Activated CD4-positive, alpha-beta memory T cell treated with anti-CD3 and anti-CD28 coated beads for 36 hours (primary cell): Measurements from ENCODE around the gene CLTB. TPM values are rescaled to one million over a fixed set of nuclear protein-coding genes. Genes with fewer than 3 reads are reported as not detected.
"Not testable (repeated sequence)": the region's sequence is repeated elsewhere in the genome, so short reads cannot be mapped to it uniquely, and the experiment has no call there.

Experiments
- CTCF ChIA-PET: fragments of 350-600 bp; sonication (Branson Sonifier 250); formaldehyde crosslinking; loops from one replicate; lab custom pipeline; 2021; ENCODE audit warnings: antibody characterized with exemption, inconsistent platforms; lab: Charles Lee
- POLR2A ChIA-PET: fragments of 350-600 bp; sonication (Branson Sonifier 250); formaldehyde crosslinking; loops from one replicate; lab custom pipeline; 2021; ENCODE audit warnings: antibody characterized with exemption; lab: Charles Lee
- DNase-seq: peaks from one replicate; pipeline ENCODE4 v3.0.0-alpha.2; 2020
- H3K27ac Mint-ChIP-seq: one replicate; pipeline ENCODE4 v1.8.0; 2021; ENCODE audit warnings: mixed read lengths
- H3K27me3 Mint-ChIP-seq: one replicate; pipeline ENCODE4 v1.8.0; 2021; ENCODE audit warnings: mixed read lengths
- H3K36me3 Mint-ChIP-seq: one replicate; pipeline ENCODE4 v1.8.0; 2021; ENCODE audit warnings: mixed read lengths
- H3K4me1 Mint-ChIP-seq: one replicate; pipeline ENCODE4 v1.8.0; 2021; ENCODE audit warnings: low read depth, mixed read lengths
- H3K4me3 Mint-ChIP-seq: one replicate; pipeline ENCODE4 v1.8.0; 2021; ENCODE audit warnings: mild to moderate bottlenecking, mixed read lengths
- H3K9me3 Mint-ChIP-seq: one replicate; pipeline ENCODE4 v1.8.0; 2021; ENCODE audit warnings: mixed read lengths
- intact Hi-C: fragments of 100-400 bp; cut with micrococcal nuclease; formaldehyde crosslinking; loops from one replicate; pipeline ENCODE4 v1.15.1; 2023
- total RNA-seq, 2 experiments: library from RNA; stranded (reverse); gene quantifications; one replicate each; pipeline ENCODE4 v1.2.3, GENCODE V29; 2021

CLTB gene
- total RNA-seq, 2 experiments from 2014 or later, result 51.5 to 57.0 TPM

DNA sequence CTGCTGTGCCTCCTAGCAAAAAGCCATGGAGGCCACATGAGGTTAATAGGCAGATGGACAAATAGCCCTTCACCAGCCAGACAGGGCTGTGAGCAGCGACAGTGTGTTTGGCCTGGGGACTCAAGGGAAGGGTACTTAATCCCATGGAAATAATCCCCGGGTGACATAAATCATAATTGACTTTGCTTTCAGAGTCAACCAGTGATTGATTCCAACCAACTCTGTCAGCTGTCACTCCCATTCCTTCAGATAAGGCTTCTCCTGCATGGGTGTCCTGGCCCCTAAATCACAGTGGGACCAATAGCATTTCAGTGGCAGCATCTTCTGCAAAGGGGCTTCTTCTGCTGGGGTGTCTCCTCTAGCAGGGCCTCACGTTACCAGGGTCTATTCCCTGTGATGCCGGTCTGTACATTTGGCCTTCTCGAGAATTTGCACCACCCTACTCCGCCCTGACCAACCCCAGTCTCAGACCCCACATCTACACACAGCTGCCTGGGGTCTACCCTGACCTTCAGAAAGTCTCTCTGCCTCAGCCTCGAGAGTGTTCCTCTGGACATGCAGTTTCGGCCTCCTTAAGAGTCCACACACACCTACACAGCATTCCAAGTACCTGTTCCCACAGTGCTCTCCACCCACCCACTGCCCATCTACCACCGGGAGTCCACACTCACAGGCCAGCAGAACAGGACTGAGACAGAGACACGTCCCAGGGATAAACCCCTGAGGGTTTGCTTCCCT is 3.7 kb downstream of the CLTB start:
- intact Hi-C loops, result no loop called here
- POLR2A ChIA-PET, result no interaction called here
- Mint-ChIP-seq H3K4me3 (no peak overlapping the region), H3K36me3 (peaks cover 6% of the 10 kb centered on the region), H3K4me1 (peaks cover 39% of the 10 kb centered on the region), H3K9me3 (no peaks in the 10 kb centered on the region), H3K27me3 (no peaks in the 10 kb centered on the region), H3K27ac (no peak overlapping the region)
- no peak for DNase-seq
- CTCF ChIA-PET, result interaction anchor here (1.1 kb wide), 1 partner anchor 683 kb away, joined by 3 read pairs; no protein-coding TSS in a partner anchor

GRCh38 chr5:176410486-176411180 is 5.7 kb downstream of the CLTB start:
- H3K4me3 Mint-ChIP-seq, result no peak overlapping the region
- POLR2A ChIA-PET, result no interaction called here

DNA sequence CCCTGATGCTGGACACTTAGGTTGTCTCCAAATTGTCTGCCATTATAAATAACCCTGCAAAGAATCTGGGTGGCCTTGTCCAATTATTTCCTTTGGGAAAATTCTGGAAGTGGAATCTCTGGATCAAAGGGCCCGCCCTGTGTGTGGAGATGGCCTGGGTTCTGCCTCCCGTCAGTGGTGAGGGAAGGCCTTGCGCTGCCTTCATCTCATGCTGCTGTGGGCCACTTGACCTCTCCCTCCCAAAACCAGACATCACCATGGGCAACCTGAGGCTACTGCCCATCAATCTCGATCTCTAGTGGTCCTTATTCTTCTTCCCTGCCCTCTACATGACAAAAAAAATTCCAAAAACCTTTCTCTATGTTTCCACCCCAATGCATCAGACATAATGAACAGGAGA is 6.6 kb downstream of the CLTB start:
- no peaks in the 10 kb centered on the region for H3K27me3 Mint-ChIP-seq
- POLR2A ChIA-PET, result no interaction called here
- peaks cover 23% of the 10 kb centered on the region for H3K4me1 Mint-ChIP-seq
- peaks cover 6% of the 10 kb centered on the region for H3K36me3 Mint-ChIP-seq
- no peaks in the 10 kb centered on the region for H3K9me3 Mint-ChIP-seq
- DNase-seq, result no peak
- no peak overlapping the region for H3K27ac Mint-ChIP-seq
- no peak overlapping the region for H3K4me3 Mint-ChIP-seq
- CTCF ChIA-PET, result no interaction called here
- intact Hi-C loops, result no loop called here

More at GRCh38 chr5:176410486-176411180, 5.7 kb downstream of the CLTB start:
- no peak for DNase-seq
- Mint-ChIP-seq H3K9me3 (no peaks in the 10 kb centered on the region), H3K27me3 (no peaks in the 10 kb centered on the region), H3K27ac (no peak overlapping the region), H3K4me1 (peaks cover 31% of the 10 kb centered on the region), H3K36me3 (peaks cover 6% of the 10 kb centered on the region)
- CTCF ChIA-PET, result interaction anchor here (0.6 kb wide), 1 partner anchor 661 kb away, joined by 3 read pairs; no protein-coding TSS in a partner anchor
- intact Hi-C loops, result no loop called here

DNA sequence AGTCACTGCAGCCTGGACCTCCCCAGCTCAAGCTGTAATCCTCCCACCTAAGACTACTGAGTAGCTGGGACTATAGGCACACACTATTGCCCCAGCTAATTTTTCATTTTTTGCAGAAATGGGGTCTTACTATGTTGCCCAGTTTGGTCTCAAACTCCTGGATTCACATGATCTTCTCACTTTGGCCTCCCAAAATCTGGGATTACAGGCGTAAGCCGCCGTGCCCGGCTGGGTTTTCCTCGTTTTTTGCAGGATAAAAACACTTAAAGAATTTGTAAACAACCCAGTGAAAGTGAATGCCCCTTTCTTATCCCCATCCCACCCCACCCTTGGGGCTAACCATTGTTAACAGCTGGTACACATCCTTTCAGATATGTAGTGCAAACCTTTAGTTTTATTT is 7.7 kb downstream of the CLTB start:
- no peak overlapping the region for H3K27ac Mint-ChIP-seq
- ChIA-PET POLR2A (no interaction called here), CTCF (interaction anchor here (1.2 kb wide), 1 partner anchor 39 kb away, joined by 3 read pairs; the partner anchor contains the start of gene FAF2)
- no peak for DNase-seq
- intact Hi-C loops, result no loop called here
- peaks cover 6% of the 10 kb centered on the region for H3K36me3 Mint-ChIP-seq
- H3K4me3 Mint-ChIP-seq, result no peak overlapping the region
- H3K4me1 Mint-ChIP-seq, result peaks cover 11% of the 10 kb centered on the region
- H3K9me3 Mint-ChIP-seq, result no peaks in the 10 kb centered on the region
- no peaks in the 10 kb centered on the region for H3K27me3 Mint-ChIP-seq

- H3K4me1 Mint-ChIP-seq, H3K27me3 Mint-ChIP-seq, H3K4me3 Mint-ChIP-seq, intact Hi-C loops, H3K9me3 Mint-ChIP-seq, H3K27ac Mint-ChIP-seq, H3K36me3 Mint-ChIP-seq, DNase-seq: not testable (repeated sequence)
- POLR2A ChIA-PET, result interaction anchor here (0.6 kb wide), 1 partner anchor 135 kb away, joined by 3 read pairs; no protein-coding TSS in a partner anchor
- CTCF ChIA-PET, result interaction anchor here (1.2 kb wide), 1 partner anchor 40 kb away, joined by 3 read pairs; the partner anchor contains the start of gene FAF2
Measured at GRCh38 chr5:176408252-176408573, 8.1 kb downstream of the CLTB start.

DNA sequence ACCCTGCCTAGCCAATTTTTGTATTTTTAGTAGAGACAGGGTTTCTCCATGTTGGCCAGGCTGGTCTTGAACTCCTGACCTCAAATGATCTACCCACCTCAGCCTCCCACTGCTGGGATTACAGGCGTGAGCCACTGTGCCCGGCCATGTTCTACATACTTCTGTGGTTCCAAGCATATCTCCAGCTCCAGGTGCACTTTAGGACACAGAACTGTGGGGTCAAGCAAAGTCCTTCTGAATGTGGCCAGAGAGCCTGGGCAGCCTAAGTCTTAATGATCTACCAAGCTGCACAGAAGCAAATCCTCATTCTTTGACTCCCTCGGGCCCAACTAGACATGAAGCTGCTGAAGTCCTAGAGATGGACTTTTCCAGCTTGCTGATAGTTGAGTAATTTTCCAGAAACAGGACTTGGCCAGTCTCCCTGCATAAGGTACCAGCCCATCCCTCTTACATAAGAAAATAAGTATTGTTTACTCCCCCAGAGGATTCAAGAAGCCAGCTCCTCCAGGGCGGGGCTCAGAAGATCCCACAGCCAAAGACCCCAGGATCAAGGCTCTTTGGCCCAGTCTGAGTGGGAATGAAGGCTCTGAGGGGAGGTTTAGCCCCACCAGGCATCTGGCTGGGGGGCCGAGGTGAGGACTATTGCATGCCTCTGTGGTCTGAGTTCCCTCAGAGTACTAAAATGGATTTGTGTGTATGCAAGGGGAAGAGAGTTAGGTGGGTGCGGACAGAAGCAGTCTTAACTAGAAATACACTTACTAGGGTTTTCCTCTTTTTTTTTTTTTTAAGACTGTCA is 8.7 kb downstream of the CLTB start:
- POLR2A ChIA-PET, result interaction anchor here (0.6 kb wide), 1 partner anchor 135 kb away, joined by 3 read pairs; no protein-coding TSS in a partner anchor
- no peak overlapping the region for H3K27ac Mint-ChIP-seq

DNA sequence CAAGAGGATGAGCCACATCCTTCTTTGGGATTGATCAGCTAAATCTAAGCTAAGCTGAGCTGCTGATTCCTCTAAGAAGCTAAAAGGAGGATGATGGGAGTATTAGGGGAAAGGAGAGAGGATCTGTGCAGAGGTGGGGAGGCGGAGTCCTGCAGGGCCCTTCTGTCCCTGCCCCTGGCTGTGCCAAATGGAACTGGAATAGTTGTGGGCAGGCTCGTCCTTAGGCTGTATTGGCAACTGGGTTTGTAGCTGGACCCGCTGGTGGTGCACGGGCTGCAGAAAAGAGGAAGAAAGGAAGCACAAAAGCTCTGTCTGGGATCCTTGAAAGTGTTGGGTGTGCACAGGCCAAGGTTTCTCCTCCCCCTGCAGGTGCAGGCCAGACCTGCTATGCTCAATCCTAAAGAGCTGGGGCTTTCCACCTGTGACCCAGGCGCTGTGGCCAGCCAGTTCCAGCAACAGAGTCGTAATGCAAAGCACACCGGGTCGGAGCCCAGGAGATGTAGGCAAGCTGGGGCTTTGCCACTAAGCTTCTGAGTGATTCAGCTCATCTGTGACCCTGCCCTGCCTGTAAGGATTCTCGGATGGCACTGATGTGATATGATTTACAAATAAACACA is 9.8 kb downstream of the CLTB start:
- DNase-seq, result no peak
- Mint-ChIP-seq H3K4me1 (peaks cover 5% of the 10 kb centered on the region), H3K9me3 (no peaks in the 10 kb centered on the region), H3K36me3 (peaks cover 6% of the 10 kb centered on the region), H3K4me3 (no peak overlapping the region), H3K27me3 (no peaks in the 10 kb centered on the region), H3K27ac (no peak overlapping the region)
- intact Hi-C loops, result no loop called here
- ChIA-PET CTCF (interaction anchor here (0.8 to 1.2 kb wide), 2 partner anchors 9 to 136 kb away, joined by 3 to 4 read pairs; no protein-coding TSS in a partner anchor), POLR2A (interaction anchor here (0.6 kb wide), 1 partner anchor 41 kb away, joined by 3 read pairs; no protein-coding TSS in a partner anchor)

More for the DNA sequence above, 8.7 kb downstream of the CLTB start:
- intact Hi-C loops, result no loop called here
- peaks cover 6% of the 10 kb centered on the region for H3K36me3 Mint-ChIP-seq
- peaks cover 7% of the 10 kb centered on the region for H3K4me1 Mint-ChIP-seq
- no peak overlapping the region for H3K4me3 Mint-ChIP-seq
- H3K9me3 Mint-ChIP-seq, result no peaks in the 10 kb centered on the region
- CTCF ChIA-PET, result interaction anchor here (0.8 to 1.2 kb wide), 2 partner anchors 40 to 135 kb away, joined by 3 read pairs; partner anchors contain the start of gene FAF2
- DNase-seq, result no peak
- H3K27me3 Mint-ChIP-seq, result no peaks in the 10 kb centered on the region

DNA sequence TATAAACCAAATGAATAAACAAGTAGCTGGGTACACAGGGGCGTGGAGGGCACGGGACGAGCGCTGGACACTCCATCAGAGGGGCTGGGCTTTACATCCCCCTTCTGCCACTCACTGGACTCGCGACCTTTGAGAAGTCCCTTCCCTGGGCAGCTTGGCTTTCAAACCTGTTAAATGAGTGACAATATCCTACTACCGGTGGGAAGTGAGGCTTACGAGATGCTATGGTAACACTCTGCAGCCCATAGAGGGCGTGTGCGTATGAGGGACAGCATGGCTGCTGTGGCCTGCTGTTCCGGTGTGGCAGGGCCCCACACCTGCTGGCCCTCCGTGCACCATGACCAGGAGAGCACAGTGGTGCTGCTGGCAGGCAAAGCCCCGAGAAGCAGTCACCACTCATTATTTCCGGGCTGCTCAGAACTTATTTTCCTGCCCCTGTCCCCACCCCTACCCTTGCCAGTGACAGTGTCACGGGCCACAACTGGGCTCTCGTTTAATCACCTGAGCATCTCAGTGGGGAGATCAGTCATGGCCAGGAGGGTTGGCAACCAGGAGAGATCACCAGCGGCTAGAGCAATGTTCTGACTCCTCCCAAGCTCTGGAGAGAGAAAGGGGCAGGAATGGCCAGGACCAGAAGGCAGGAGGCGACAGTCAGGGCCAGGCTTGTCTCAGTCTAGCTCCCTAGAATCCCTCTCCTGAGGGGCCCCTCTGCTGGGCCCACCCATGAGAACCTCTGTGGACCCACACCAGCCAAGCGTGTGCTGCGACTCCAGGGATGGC is 10.5 kb downstream of the CLTB start:
- H3K4me1 Mint-ChIP-seq, result no peaks in the 10 kb centered on the region
- CTCF ChIA-PET, result interaction anchor here (1.2 kb wide), 1 partner anchor 10 kb away, joined by 4 read pairs; no protein-coding TSS in a partner anchor

DNA sequence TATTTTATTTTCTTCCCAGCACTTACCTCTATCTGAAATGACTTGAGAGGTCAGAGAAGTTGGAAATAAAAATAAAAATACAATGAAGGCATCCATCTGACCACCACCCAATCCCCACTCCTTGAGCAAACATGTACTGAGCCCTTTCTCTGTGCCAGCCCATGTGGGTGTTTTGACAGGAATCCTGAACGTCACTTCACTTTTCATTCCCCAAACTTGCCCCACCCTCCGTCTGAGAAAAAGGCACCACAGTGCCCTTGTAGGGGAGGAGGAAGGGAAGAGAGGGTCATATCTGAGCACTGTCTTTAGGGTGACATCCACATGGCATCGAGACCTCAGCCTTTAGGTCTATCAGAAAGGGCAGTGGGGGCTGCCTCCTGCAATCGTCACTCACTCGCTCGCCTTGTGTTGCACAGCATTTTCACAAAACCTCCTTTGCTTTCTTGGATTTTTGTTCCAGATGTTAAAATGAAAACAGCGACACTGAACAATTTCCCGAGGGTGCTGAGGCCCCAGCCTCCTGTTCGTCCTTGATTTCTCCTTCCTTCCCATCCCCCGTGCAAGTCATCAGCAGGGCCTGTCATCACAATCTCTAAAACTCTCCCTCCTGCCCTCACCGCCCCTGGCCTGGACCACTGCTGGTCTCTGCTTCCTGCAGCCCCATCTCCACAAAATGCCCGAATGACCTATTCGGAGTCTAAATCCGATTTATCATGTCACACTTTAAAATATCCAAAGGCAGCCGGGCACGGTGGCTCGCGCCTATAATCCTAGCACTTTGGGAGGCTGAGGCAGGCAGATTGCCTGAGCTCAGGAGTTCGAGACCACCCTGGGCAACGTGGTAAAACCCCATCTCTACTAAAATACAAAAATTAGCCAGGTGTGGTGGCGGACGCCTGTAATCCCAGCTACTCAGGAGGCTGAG is 14.8 kb downstream of the CLTB start:
- Mint-ChIP-seq H3K36me3 (peaks cover 3% of the 10 kb centered on the region), H3K4me1 (no peaks in the 10 kb centered on the region), H3K27me3 (no peaks in the 10 kb centered on the region), H3K4me3 (no peak overlapping the region), H3K27ac (no peak overlapping the region), H3K9me3 (no peaks in the 10 kb centered on the region)
- no peak for DNase-seq
- ChIA-PET POLR2A (no interaction called here), CTCF (no interaction called here)
- intact Hi-C loops, result no loop called here

More for the DNA sequence above, 10.5 kb downstream of the CLTB start:
- POLR2A ChIA-PET, result no interaction called here
- Mint-ChIP-seq H3K27ac (no peak overlapping the region), H3K4me3 (no peak overlapping the region), H3K36me3 (peaks cover 6% of the 10 kb centered on the region), H3K27me3 (no peaks in the 10 kb centered on the region), H3K9me3 (no peaks in the 10 kb centered on the region)
- intact Hi-C loops, result no loop called here
- no peak for DNase-seq

DNA sequence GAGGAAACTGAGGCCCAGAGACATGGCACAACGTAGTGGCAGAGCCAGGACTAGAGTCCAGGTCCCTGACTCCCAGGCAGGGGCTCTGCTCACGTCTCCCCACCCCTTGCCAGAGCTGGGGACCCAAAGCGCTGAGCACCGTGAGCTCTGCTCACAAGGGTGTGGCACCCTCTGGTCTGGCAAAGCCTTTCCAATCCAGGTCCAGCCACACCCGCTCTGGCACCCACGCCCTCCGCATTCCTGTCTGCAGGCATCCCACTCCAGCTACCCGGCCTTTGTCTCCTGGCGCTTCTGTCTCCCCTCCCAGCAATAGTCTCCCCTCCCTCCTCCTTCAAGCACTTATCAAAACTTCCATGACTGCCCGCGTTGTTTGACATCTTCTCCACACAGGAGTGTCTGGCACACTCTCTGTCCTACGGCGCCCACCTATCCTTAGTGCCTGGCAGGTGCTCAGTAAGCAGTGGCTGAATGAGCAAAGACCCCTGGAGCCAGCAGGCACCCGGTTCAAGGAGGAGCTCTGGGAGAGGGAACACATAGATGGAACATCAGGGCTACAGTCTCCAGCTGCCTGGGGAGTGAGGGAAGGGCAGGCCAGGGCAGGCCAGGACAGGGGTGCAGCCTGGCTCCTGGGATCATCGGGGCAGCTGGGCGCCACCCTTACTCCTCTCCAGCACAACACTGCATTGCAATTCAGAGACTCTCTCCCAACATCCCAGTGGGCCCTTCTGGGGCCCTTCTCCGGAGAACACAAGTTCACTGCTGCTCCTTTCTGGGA is 15.8 kb downstream of the CLTB start:
- intact Hi-C loops, result no loop called here
- H3K4me3 Mint-ChIP-seq, result no peak overlapping the region
- H3K9me3 Mint-ChIP-seq, result no peaks in the 10 kb centered on the region
- no peaks in the 10 kb centered on the region for H3K27me3 Mint-ChIP-seq
- no peak overlapping the region for H3K27ac Mint-ChIP-seq
- DNase-seq, result no peak
- ChIA-PET POLR2A (no interaction called here), CTCF (interaction anchor here (1.3 kb wide), 1 partner anchor 196 kb away, joined by 3 read pairs; no protein-coding TSS in a partner anchor)
- peaks cover 3% of the 10 kb centered on the region for H3K36me3 Mint-ChIP-seq
- no peaks in the 10 kb centered on the region for H3K4me1 Mint-ChIP-seq
